ENCODE results near the gene SDR42E1. TPM values are rescaled to one million over a fixed set of nuclear protein-coding genes. Genes with fewer than 3 reads are reported as not detected.

SDR42E1 gene
- total RNA-seq, 6 donors from 2014 or later: 2.1 to 5.7 (median 4.1) TPM

- WGBS, 2 donors: 65 to 67% methylated on average over 11 of the region's 11 CpGs
- TF ChIP-seq POLR2AphosphoS5 (IDR thresholded peaks at IDR 0.05): no peak
- TF ChIP-seq CTCF (IDR thresholded peaks at IDR 0.05): peak in 3 of 6 experiments; percentile 13 to 23 (median 16)
Measured at GRCh38 chr16:81996664-81997509, 14.4 kb downstream of the SDR42E1 start.

DNA sequence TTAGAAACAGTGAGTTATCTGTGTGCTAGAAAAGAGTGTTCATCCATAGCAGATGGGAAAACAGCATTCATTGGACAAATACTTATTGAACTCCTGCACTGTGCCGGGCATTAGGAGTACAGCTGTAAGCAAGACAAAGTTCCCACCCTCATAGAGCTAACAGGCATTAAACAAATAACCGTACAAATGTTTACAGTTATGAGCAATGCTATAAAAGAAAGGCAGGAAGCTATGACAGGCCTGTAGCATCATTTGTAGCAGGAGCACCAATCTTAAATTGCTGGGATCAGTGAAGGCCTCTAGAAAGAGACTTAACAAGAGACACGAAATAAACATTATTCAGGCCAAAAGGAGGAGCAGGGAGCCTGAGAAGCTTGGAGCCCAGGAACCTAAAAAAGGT is 15.6 kb downstream of the SDR42E1 start:
- DNase-seq (no peak), ATAC-seq (ENCODE audit: low FRiP score in 2 of 2) (no peak)
- H3K4me3 ChIP-seq: no peak overlapping the region
- TF ChIP-seq POLR2AphosphoS5 (IDR thresholded peaks at IDR 0.05) (no peak), CTCF (IDR thresholded peaks at IDR 0.05) (no peak), POLR2A (IDR thresholded peaks at IDR 0.05) (no peak), EP300 (IDR thresholded peaks at IDR 0.05) (no peak)
- H3K27ac ChIP-seq: peak overlapping the region in 2 of 4 donors; percentile 20 to 67
- 65 to 73% methylated on average over 3 of the region's 3 CpGs for WGBS, 2 donors
- H3K36me3 ChIP-seq: peaks cover 0 to 12% (median 0%) of the 10 kb centered on the region in 4 donors
- no peaks in the 10 kb centered on the region for H3K9me3 ChIP-seq
- H3K27me3 ChIP-seq: no peaks in the 10 kb centered on the region
- peaks cover 10 to 22% (median 14%) of the 10 kb centered on the region in 4 donors for H3K4me1 ChIP-seq

More at GRCh38 chr16:81996664-81997509, 14.4 kb downstream of the SDR42E1 start:
- ATAC-seq (ENCODE audit: low FRiP score in 2 of 2) (no peak), DNase-seq (no peak)
- peaks cover 10 to 22% (median 14%) of the 10 kb centered on the region in 4 donors for H3K4me1 ChIP-seq
- H3K27ac ChIP-seq: peak overlapping the region; percentile 24 to 67 (median 38)
- no peak overlapping the region for H3K4me3 ChIP-seq
- no peaks in the 10 kb centered on the region for H3K9me3 ChIP-seq
- peaks cover 0 to 12% (median 0%) of the 10 kb centered on the region in 4 donors for H3K36me3 ChIP-seq
- H3K27me3 ChIP-seq: no peaks in the 10 kb centered on the region

DNA sequence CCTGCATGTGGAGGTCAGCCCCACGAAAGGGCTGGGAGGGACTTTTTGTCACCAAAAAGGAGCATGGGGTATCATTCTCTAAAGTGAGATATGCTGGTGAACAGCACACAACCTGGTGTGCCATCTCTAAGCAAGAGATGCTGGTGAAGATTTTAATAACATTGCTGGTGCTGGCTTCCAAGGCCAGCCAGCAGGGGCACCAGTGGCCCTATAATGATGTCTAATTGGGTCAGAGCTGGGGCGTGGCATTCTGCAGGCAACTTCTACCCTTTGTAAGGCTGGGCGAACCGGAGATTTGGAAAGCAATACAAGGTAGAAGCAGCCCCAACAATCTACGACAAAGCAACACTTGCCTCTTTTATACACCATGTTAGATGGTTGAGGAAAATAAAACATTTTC is 16.8 kb downstream of the SDR42E1 start:
- Histone ChIP-seq H3K27ac (no peak overlapping the region), H3K36me3 (peaks cover 0 to 2% (median 0%) of the 10 kb centered on the region in 4 donors), H3K9me3 (no peaks in the 10 kb centered on the region), H3K4me1 (peaks cover 10 to 22% (median 14%) of the 10 kb centered on the region in 4 donors), H3K27me3 (no peaks in the 10 kb centered on the region), H3K4me3 (no peak overlapping the region)
- ATAC-seq (ENCODE audit: low FRiP score in 2 of 2): no peak
- 92 to 93% methylated on average over 5 of the region's 5 CpGs for WGBS, 2 donors
- no peak for TF ChIP-seq POLR2AphosphoS5 (IDR thresholded peaks at IDR 0.05)
- TF ChIP-seq CTCF (IDR thresholded peaks at IDR 0.05): peak in 1 of 6 experiments; percentile 10
- DNase-seq: no peak

- TF ChIP-seq POLR2AphosphoS5 (IDR thresholded peaks at IDR 0.05) (no peak), POLR2A (IDR thresholded peaks at IDR 0.05) (no peak), EP300 (IDR thresholded peaks at IDR 0.05) (no peak), CTCF (IDR thresholded peaks at IDR 0.05) (no peak)
- no peak for DNase-seq
- Histone ChIP-seq H3K9me3 (no peaks in the 10 kb centered on the region), H3K4me3 (no peak overlapping the region), H3K4me1 (peaks cover 8 to 19% (median 12%) of the 10 kb centered on the region in 4 donors), H3K36me3 (no peaks in the 10 kb centered on the region), H3K27ac (no peak overlapping the region), H3K27me3 (no peaks in the 10 kb centered on the region)
- ATAC-seq (ENCODE audit: low FRiP score in 2 of 2): no peak
- WGBS, 2 donors: 56 to 59% methylated on average over 3 of the region's 3 CpGs
Measured at GRCh38 chr16:81992859-81993258, 18.4 kb downstream of the SDR42E1 start.
